Myocyte (in vitro differentiated cells): ENCODE results near the gene OXLD1. TPM values are rescaled to one million over a fixed set of nuclear protein-coding genes. Genes with fewer than 3 reads are reported as not detected.
"Not testable (repeated sequence)": the region's sequence is repeated elsewhere in the genome, so short reads cannot be mapped to it uniquely, and the experiment has no call there.

ENCODE experiments used
- DNase-seq: peaks from one replicate; pipeline ENCODE4 v3.0.0-alpha.2; 2012; ENCODE audit warnings: low read depth
- total RNA-seq: library from RNA; depleted of rRNA; stranded (reverse); fragments of >200 nt; gene quantifications from 2 replicates; pipeline ENCODE4 v1.2.3, GENCODE V29; 2014

OXLD1 gene
- total RNA-seq, 1 donor from 2014 or later = 33.8 TPM

DNA sequence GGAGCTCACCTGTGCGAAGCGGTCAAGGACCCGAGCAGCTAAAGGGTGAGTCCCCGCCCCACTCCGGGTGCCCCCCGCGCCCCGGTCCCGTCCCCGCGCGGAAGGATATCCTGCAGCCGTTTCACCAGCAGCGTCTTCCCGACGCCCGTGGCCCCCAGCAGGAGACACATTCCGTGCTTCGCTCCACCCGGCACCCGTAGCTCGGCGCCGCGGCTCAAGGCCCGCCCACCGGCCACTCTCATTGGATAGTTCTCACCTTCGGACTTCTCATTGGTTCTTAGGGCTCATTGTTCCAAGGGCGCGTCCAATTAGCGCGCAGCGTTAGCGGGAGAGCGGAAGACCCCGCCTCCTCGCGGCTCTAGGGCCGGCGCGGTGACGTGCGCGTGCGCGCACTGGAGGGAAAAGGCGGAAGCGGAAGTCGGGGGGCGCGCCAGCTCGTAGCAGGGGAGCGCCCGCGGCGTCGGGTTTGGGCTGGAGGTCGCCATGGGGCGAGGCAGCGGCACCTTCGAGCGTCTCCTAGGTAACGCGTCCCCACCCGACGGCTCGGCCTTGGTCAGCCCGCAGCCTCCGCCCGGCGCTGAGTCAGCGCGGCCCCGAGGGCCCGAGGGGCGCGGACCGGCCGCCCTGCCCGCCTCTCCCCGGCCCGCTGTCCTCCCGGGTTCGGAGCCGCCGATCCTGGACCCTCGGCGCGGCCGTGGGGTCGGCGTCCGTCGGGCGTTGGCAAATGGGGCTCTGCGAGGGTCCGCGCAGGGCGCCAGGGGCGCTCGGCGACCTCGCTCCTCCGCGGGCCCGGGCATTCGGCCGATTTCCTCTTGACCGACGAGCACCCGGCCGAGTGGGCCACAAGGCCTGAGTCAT lies 17.4 kb upstream of the OXLD1 start, which contains the start of the genes ARL16 and HGS:
Gene ARL16 (minus strand): TSS at position 214 of the 858 bp plus-strand sequence. CDS start 44 bp downstream, at position 170.
Gene HGS (plus strand): TSS at position 428 of the 858 bp plus-strand sequence. CDS start 56 bp downstream, at position 484.
- peak; percentile 99 for DNase-seq

DNA sequence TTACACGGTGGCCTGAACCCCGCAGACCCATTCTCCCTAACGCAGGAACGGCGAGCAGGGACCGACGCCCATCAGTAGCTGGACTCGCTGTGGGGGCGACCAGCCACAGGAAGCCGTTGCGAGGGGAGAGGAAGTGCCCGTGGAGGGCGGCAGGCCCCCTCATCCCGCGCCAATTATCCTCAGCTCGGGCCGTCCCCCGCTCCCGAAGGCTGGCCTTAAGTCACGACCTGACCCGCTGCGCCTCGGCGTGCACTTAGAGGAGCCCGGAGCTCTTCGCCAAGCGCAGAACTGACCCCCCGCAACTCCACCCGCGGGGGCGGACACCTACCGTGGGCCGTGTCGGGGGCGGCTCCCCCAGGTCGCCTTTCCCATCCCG lies 16.8 kb upstream of the OXLD1 start:
- DNase-seq = no peak

DNA sequence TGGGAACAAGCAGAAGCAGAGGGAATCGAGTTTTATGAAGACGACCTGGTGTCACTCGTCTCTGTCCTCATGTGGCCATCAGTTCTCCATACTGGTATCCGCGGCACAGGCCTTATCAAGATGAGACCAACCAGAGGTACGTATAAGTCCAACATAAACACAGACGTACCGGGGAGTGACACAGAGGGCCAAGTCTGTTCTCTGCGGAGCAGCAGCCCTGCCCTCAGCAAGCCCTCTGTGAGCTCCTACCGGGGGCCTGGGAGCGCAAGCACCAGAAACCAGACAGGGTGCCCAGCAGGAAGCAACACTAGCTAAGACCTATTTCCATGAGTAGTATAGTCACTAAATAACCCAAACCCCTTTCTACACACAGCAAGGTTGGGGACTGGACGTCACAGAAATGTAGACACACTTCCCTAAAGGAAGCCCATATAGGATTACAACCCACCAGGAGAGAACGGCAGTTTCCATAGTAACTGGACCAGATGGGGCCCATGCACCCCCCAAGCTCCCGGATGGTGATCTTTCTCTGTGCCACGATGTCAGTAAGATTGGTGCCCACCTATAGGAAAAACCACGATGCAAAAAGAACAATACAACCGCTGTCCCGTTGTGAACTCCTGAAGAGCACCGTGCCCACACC lies 16.3 kb upstream of the OXLD1 start:
- DNase-seq = no peak

DNA sequence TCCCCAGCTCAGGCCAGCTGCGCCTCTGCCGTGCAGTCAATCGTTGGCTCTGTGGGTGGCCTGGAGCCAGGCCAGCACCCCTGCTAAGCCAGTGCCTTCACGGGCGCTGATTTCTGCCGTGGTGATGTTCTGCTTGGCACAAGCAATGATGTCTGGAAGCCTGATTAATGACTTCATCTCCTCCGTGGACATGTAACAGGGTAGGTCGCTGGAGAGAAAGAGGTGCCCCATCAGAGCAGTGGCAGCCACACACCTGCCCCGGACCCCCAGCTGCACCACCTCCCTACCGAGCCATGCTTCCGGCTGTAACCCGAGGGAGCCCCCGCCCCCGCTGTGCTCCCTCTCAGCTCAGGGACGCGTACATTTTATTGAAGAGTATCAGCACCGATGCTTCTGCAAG lies 15.3 kb upstream of the OXLD1 start:
- DNase-seq = no peak

DNA sequence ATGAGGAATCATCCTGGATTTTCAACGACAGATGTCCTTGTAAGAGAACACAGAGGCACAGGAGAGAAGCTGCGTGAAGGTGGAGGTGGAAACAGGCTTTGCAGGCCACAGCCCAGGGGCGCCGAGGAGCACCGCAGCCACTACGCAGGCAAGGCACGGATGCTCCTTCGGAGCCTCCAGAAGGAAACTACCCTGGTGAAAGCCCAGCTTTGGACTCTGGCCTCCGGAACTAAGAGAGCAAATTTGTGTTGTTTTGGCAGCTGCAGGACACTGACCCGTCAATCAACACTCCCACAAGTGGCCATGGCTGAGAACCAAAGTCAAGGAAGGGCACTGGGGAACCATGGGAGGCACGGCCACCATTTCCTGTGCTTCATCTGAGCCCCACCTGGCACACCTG lies 13.7 kb upstream of the OXLD1 start:
- no peak for DNase-seq

DNA sequence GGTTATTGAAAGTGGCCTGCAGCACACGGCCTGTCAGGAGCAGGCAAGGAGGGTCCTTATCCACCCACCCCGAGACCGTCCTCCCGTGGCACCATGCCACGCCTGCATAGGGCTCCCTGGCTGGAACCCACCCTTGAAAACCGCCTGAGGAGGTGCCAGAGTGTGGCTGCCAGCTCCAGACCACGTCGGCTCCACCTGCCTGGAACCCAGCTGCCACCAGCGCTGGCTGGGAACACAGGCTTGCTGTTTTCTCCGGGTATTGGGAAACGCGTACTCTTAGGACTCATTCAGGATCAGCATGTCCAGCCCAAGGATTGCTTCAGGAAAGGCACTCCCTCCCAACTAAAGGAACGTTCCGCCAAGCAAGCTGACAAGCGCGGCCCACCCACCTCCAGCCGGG lies 10.5 kb upstream of the OXLD1 start:
- no peak for DNase-seq

DNA sequence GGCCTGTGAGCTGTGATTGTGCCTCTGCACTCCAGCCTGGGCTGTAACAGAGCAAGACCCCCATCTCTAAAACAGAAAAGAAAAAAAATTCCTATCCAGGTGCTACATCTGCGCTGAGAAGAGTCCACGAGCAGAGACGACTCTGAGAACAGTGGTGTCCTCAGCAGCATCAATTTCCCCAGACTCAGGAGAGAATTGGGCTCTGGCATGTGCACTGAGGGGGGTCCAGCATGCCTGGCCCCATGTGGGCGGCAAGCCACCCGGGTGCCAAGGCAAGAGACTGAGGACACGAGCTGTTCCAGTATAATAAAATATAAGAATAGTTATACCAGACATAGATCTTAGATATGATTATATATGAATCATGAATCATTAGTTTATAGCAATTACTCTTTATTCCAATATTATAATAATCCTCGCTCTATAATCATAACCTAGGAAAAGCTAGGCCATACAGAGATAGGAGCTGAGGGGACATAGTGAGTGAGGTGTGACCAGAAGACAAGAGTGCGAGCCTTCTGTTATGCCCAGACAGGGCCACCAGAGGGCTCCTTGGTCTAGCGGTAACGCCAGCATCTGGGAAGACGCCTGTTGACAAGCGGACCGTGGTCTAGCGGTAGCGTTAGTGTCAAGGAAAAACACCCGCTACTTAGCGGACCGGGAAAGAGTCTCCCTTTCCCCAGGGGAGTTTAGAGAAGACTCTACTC lies 9.3 kb upstream of the OXLD1 start:
- DNase-seq = not testable (repeated sequence)

DNA sequence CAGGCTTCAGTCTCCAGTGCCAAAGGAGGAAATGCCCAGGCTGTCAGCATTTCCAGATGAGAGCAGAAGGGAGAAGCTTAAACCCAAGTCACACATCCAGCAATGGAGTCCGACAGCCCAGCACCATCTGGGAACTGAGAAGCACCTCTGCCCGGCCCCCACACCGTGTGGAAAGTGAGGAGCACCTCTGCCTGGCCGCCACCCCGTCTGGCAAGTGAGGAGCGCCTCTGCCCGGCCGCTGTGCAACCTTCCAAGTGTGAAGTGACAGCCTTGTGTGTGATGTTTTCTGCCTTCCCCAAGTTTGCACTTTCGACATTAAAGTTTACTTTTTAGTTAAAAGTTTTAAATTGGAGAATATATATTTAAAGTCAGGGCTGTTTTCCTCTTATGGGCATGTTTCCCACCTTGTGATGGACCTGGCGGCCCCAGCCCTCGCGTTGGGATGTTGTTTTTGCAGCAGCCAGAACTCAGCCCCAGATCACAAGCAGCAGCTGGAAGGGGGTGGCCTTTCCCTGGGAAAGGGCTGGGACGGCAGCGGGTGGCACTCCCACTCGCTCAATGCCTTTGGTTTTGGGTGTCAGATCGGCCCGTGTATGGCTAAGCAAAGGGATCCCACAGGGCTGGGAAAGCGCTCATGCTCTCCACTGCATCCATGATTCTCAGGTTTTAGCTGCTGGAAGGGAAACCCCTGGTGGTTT lies 7.3 kb upstream of the OXLD1 start:
- DNase-seq = no peak

DNA sequence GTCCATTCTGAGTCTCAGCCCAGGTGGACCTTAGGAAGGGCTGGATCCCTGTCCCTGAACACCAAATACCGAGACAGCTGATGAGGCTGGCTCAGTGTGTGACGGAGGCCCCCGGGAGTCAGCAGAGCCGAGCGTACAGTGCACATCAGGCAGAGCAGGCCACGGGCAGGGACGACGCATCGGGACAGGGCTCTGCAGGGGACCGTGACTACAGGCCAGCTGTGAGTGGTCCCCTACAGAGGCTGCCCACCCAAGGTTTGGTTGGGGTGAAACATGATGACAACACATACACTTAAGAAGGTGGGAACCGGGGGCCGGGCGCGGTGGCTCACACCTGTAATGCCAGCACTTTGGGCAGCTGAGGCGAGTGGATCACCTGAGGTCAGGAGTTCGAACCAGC lies 6.5 kb upstream of the OXLD1 start:
- no peak for DNase-seq

DNA sequence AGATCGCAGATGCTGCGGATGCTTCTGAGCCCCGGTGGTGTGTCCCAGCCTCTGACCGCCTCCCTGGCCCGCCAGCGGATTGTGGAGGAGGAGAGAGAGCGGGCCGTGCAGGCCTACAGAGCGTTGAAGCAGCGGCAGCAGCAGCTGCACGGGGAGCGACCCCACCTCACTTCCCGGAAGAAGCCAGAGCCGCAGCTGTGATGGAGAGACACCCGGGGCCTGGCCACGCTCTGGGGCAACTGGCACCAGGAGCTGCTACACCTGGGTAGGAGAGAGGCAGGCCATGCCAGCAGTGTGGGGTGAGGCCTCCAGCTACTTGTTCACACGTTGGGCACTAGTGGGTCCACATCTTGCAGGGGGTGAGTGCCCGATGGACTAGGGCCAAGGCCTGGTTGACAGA lies 6.1 kb upstream of the OXLD1 start:
- DNase-seq = no peak

DNA sequence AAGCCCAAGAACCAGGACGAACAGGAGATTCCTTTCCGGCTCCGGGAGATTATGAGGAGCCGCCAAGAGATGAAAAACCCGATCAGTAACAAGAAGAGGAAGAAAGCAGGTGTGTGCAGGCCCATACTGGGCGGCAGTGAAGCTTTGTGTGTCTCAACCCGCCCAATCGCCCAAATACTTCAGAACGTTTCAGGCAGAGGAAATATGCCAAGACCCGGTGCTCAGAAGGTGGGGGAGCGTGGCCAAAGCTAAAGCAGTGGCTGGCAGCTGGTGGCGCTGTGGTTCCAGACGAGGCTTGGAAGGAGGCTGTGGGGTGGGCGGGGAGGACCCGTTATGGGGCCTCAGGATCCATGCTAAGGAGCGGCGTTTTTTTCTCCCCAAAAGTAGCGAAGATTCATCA lies 1.3 kb upstream of the OXLD1 start:
- no peak for DNase-seq

DNA sequence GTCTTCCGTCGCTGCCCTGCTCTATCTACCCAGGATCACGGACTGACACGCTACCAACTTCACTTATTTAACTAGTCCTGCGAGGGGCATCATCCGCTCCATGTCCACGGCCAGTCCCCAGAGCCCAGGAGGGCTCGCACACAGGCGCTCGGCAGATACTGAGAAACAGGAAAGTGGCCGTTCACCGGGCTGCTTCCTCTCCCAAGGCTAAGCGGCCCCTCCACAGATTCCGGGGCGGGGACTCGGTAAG lies 388 bp downstream of the OXLD1 start:
- DNase-seq = no peak

DNA sequence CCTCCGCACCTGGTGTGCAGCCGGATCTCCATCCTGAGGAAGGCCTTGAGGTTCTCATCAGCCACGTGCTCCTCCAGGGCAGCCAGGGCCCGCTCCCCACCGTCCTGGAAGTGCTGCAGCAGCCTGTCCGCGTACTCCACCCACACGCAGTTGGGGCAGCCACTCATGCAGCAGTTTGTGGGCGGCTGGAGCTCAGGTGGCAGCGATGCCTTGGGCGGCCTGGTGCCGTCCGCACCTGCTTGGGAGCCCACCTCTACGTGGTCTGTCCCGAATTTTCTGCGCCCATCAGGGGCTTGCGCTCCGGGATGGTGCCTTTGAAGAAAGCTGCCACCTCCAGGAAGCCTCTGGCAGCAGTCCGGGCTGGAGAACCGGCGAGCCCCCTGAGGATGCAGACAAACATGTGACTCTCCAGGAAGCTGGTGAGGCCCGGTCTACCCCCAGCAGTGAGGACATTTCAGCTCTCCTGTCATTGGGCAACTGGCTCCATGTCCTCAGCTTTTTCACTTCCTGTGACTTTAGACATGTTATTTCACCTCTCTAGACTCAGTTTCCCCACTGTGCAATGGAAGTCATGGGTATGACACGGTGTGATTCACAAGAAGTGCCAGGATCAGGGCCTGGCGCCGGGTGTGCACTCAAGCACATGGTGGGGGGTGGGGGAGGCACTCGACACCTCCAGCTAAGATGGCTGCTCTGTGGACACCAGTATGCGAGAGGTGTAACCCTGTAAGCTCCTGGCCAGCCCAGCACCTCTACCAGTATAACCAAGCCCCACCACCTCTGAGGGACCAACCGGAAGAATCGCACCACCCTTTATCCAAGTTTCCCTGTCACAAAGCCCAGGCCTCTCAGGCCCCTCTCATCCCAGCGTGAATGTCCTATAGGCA lies 957 bp downstream of the OXLD1 start:
- no peak for DNase-seq

DNA sequence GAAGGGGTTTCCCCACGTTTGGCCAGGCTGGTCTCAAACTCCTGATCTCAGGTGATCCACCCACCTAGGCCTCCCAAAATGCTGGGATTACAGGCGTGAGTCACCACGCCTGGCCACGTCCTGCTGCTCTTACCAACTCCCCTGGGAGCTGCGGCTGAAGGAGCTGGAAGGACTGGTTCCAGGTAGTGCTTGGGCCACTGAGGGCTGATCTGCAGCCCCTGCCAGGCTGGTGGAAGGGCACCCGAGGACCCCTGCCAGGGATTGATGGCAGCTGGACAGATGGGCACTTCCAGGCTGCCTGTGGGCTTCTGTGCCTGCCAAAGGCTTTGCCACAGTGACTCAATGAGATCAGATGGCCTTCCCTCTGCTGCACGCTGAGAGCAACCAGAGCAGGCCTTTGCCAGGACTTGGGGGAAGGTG lies 2.3 kb downstream of the OXLD1 start:
- DNase-seq = peak; percentile 64

DNA sequence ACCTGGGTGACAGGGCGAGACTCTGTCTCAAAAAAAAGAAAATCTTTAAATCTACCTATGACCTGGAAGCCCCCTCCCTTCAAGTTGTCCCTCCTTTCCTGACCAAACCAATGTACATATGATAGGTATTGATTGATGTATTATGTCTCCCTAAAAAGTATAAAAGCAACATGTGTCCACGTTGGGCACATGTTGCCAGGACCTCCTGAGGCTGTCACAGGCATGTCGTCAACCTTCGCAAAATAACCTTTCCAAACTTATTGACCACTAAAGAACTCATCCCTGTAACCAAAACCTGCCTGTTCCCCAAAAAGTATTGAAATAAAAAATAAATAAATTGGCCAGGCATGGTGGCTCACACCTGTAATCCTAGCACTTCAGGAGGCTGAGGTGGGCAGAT lies 4.4 kb downstream of the OXLD1 start:
- no peak for DNase-seq

DNA sequence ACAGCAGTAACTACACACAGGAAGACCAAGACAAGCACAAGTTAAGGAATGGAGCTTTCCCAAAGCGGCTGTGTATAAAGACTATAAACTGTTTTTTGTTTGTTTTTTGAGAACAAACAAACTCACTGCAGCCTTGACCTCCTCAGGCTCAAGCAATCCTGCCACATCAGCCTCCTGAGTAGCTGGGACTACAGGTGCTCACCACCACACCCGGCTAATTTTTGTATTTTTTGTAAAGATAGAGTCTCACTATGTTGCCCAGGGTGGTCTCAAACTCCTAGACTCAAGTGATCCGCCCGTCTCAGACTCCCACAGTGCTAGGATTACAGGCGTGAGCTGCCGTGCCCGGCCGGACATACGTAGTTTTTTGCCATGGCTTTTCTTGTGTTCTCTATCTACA lies 6.0 kb downstream of the OXLD1 start:
- no peak for DNase-seq

DNA sequence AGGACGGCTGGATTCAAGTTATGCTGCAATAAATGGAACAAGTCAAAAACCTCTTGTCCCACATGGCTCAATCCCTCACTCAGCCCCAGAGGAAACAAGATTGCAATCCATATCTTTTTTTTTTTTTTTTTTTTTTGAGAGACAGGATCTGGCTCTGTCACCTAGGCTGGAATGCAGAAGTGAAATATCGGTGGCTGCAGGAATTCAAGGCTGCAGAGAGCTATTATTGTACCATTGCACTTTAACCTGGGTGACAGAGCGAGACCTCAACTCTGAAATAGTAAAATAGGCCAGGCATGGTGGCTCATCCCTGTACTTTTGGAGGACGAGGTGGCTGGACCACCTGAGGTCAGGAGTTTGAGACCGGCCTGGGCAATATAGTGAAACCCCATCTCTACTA lies 7.4 kb downstream of the OXLD1 start:
- no peak for DNase-seq

DNA sequence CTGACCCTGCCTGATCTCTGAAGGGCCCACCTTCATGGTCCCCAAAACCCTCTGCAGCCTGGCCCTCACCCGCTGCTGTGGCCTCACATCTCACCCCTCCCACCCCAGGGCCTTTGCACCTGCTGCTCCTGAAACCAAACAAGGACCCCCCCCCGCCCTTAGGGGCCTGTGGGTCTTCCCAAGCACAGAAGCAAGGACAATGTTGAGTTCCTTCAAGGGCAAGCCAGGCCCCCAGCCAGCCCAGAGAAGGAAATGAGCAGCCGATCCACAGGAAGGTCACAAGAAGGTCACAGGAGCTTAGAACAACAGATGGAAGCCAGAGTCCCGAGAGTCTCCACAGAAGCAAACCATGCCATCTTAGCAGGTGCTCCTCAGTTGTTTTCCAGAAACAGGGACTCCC lies 9.6 kb downstream of the OXLD1 start:
- no peak for DNase-seq

DNA sequence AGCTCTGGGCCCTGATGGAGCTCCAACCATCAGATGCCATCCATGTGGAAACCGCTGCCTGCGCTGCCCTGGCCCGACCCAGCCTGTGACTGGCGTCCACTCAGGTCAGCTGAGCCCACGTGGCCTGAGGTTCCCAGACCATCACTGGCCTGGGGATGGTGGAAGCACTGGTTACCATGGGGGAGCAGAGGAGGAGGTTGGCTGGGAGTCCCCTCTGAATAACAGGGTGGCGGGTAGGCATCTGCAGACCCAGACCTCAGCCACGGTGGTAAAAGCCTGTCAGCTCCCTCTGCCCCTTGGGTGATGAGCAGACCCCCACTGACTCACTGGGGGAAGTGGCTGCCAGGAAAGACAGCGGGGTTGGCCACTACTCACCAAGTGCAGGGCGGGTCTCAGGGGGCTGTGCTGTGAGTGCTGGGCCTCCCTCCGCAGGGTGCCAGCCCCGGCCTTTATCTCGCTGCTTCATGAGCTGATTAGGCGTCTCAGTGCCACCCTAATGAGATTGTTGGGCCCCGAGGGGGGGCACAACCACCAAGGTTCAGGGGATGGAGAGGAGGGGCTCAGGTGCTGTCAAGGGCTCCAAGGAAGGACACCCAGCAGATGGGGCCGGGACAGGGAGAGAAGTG lies 10.2 kb downstream of the OXLD1 start, which contains the start of gene PDE6G:
Gene PDE6G (minus strand): TSS at position 425 of the 626 bp plus-strand sequence. CDS start 3,237 bp downstream, outside the sequence.
- no peak for DNase-seq
